ENCODE measurements around the gene VAT1. TPM values are rescaled to one million over a fixed set of nuclear protein-coding genes. Genes with fewer than 3 reads are reported as not detected.
A peak's percentile ranks its signal among the peaks of the same experiment; 100 is the strongest.

VAT1 gene
- total RNA-seq, 1 experiment from 2014 or later: 262 TPM

DNA sequence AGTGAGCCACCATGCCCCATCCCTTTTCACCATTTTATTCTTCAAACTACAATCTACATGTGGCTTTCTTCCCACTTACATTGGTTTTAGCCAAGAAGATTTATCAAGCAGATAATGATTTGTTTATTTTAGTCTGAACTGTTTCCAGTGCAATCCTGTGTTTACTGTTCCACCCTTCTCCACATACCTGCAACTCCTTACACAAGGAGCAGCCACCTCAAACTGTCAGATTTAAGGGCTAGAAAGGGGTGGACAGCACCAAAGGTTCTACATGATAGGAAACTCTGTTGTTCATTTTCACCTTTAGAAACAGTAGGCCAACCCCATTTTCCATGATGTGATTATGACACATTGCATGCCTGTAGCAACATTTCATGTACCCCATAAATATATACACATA is 39.9 kb downstream of the VAT1 start:
- H3K79me1 ChIP-seq (ENCODE audit: insufficient read depth, low read depth, low read length, poor library complexity, severe bottlenecking): no peaks in the 10 kb centered on the region
- H4K20me1 ChIP-seq (ENCODE audit: control insufficient read depth, insufficient read depth, insufficient read length): peaks cover 2% of the 10 kb centered on the region
- Mint-ChIP-seq H3K36me3 (ENCODE audit: insufficient read depth in 1 of 3, low read depth in 3 of 3) (peaks cover 5 to 33% (median 16%) of the 10 kb centered on the region in 3 experiments; a peak in 6 of 7 replicates), H3K27me3 (ENCODE audit: low read depth) (no peaks in the 10 kb centered on the region), H3K4me3 (peak overlapping the region; percentile 90 to 100; a peak in 4 of 5 replicates), H3K9me3 (no peaks in the 10 kb centered on the region; a peak in 1 of 5 replicates), H3K4me1 (peaks cover 17 to 23% of the 10 kb centered on the region in 2 experiments), H3K27ac (no peak overlapping the region)
- H3K4me1 ChIP-seq (ENCODE audit: insufficient read depth, low read length): peaks cover 2% of the 10 kb centered on the region; the same call in 1 of the 2 replicates
- H3K9ac ChIP-seq (ENCODE audit: extremely low read depth, insufficient read length, low read length): no peak overlapping the region
- H4K91ac ChIP-seq (ENCODE audit: insufficient read length, low read depth, low read length): no peak overlapping the region
- no peak overlapping the region for H3K27ac ChIP-seq (ENCODE audit: insufficient read length, low read depth, low read length)
- no peaks in the 10 kb centered on the region for H3K9me3 ChIP-seq (ENCODE audit: control insufficient read depth, low read depth, low read length)
- H3K79me2 ChIP-seq (ENCODE audit: insufficient read depth, low read length): peaks cover 4% of the 10 kb centered on the region; the same call in 1 of the 2 replicates
- DNase-seq: no peak
- H2BK15ac ChIP-seq (ENCODE audit: low read depth, low read length): no peak overlapping the region
- H3K23me2 ChIP-seq (ENCODE audit: insufficient read length, low read depth, low read length, poor library complexity, severe bottlenecking): peaks cover 12% of the 10 kb centered on the region
- no peak overlapping the region for H4K8ac ChIP-seq (replicated peaks; ENCODE audit: insufficient read length, low read depth, low read length)
- H3K4me2 ChIP-seq (ENCODE audit: insufficient read depth, insufficient read length, low read length): no peak overlapping the region
- no peak overlapping the region for H3T11ph ChIP-seq (ENCODE audit: low read length)
- H3K4ac ChIP-seq (ENCODE audit: low read depth, low read length): no peak overlapping the region
- H3K14ac ChIP-seq (ENCODE audit: insufficient read depth, low read length): no peak overlapping the region
- H3K56ac ChIP-seq (ENCODE audit: insufficient read length, low read depth, low read length): no peak overlapping the region
- H4K5ac ChIP-seq (ENCODE audit: insufficient read length, low read depth, low read length): no peak overlapping the region
- H2AFZ ChIP-seq (ENCODE audit: low read length): no peak overlapping the region
- H3K18ac ChIP-seq (ENCODE audit: insufficient read length, low read depth, low read length): no peak overlapping the region
- no peak overlapping the region for H3K23ac ChIP-seq (ENCODE audit: insufficient read length, low read depth, low read length)
- TF ChIP-seq, protein P1, sequence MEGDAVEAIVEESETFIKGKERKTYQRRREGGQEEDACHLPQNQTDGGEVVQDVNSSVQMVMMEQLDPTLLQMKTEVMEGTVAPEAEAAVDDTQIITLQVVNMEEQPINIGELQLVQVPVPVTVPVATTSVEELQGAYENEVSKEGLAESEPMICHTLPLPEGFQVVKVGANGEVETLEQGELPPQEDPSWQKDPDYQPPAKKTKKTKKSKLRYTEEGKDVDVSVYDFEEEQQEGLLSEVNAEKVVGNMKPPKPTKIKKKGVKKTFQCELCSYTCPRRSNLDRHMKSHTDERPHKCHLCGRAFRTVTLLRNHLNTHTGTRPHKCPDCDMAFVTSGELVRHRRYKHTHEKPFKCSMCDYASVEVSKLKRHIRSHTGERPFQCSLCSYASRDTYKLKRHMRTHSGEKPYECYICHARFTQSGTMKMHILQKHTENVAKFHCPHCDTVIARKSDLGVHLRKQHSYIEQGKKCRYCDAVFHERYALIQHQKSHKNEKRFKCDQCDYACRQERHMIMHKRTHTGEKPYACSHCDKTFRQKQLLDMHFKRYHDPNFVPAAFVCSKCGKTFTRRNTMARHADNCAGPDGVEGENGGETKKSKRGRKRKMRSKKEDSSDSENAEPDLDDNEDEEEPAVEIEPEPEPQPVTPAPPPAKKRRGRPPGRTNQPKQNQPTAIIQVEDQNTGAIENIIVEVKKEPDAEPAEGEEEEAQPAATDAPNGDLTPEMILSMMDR (conservative IDR thresholded peaks at IDR 0.05): no peak
- H2BK12ac ChIP-seq (ENCODE audit: insufficient read length, low read depth, low read length): no peak overlapping the region
- no peak overlapping the region for H2AK5ac ChIP-seq (ENCODE audit: insufficient read length, low read length)
- H3K27me3 ChIP-seq (ENCODE audit: insufficient read depth, low read length): no peaks in the 10 kb centered on the region
- H2BK20ac ChIP-seq (ENCODE audit: low read depth, low read length, poor library complexity, severe bottlenecking): no peak overlapping the region
- no peak overlapping the region for H2BK5ac ChIP-seq (ENCODE audit: insufficient read length, low read length)
- no peak overlapping the region for H2BK120ac ChIP-seq (ENCODE audit: low read depth, low read length, poor library complexity, severe bottlenecking)

All from H9 (cell line).